ENCODE measurements around the gene RPL15.

- TF ChIP-seq POLR2A (IDR thresholded peaks at IDR 0.05; ENCODE audit: extremely low read depth, insufficient read length) (no peak), CTCF (IDR thresholded peaks at IDR 0.05; ENCODE audit: low read depth, low read length) (no peak), MAX (IDR thresholded peaks at IDR 0.05; ENCODE audit: low read depth, low read length) (no peak), MYC (IDR thresholded peaks at IDR 0.05; ENCODE audit: low read depth, low read length) (no peak)
These were observed 46.8 kb upstream of the RPL15 start for GRCh38 chr3:23869977-23870662.
